ENCODE data around the gene PRG3.

DNA sequence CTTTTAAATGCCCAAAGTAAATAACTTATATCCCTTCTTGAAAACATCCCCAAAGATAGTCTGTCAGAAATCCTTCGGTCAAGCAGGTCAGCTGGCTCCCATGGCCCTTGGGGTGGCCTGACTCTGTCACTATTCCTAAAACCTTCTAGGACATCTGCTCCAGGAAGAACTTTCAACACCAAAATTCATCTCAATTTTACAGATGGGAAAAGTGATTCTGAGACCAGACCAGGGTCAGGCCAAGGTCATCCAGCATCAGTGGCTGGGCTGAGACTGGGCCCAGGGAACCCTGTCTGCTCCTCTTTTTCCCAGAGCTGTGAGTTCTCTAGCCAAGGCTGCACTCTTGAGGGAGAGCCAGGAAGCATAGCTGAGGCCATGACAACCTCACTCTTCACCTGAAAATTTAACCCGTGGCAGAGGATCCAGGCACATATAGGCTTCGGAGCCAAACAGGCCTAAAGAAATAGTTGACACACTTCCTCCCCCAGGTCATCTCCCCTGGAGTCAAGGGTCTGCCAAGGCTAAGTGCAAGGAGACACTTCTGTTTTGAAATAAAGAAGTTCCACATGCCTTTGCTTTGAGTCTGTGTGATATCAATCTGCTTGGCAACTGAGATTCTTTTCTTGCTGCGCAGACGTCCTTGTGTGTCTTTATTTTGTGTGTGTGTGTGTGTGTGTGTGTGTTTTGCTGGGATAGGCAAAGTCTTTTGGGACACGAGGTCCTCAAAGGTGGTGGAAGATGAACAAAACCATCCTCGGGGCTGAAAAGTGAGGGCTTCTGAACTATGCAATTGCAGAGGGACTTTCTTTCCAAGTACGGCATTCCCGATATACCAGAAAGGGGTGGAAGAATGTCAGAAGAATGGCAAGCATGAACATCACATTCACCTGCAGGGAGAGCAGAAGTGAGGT is 26.3 kb upstream of the PRG3 start:
- TF ChIP-seq SIN3A (IDR thresholded peaks at IDR 0.05; ENCODE audit: borderline replicate concordance, insufficient read depth, low read length) = no peak
- TF ChIP-seq POLR2AphosphoS5 (IDR thresholded peaks at IDR 0.05; ENCODE audit: low read depth, low read length) = no peak
- no peak for TF ChIP-seq TAF1 (IDR thresholded peaks at IDR 0.05; ENCODE audit: borderline replicate concordance, insufficient read depth, low read length)
- TF ChIP-seq, protein P1, sequence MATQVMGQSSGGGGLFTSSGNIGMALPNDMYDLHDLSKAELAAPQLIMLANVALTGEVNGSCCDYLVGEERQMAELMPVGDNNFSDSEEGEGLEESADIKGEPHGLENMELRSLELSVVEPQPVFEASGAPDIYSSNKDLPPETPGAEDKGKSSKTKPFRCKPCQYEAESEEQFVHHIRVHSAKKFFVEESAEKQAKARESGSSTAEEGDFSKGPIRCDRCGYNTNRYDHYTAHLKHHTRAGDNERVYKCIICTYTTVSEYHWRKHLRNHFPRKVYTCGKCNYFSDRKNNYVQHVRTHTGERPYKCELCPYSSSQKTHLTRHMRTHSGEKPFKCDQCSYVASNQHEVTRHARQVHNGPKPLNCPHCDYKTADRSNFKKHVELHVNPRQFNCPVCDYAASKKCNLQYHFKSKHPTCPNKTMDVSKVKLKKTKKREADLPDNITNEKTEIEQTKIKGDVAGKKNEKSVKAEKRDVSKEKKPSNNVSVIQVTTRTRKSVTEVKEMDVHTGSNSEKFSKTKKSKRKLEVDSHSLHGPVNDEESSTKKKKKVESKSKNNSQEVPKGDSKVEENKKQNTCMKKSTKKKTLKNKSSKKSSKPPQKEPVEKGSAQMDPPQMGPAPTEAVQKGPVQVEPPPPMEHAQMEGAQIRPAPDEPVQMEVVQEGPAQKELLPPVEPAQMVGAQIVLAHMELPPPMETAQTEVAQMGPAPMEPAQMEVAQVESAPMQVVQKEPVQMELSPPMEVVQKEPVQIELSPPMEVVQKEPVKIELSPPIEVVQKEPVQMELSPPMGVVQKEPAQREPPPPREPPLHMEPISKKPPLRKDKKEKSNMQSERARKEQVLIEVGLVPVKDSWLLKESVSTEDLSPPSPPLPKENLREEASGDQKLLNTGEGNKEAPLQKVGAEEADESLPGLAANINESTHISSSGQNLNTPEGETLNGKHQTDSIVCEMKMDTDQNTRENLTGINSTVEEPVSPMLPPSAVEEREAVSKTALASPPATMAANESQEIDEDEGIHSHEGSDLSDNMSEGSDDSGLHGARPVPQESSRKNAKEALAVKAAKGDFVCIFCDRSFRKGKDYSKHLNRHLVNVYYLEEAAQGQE (IDR thresholded peaks at IDR 0.05; ENCODE audit: insufficient read depth in 1 of 2, low read depth in 2 of 2, low read length in 2 of 2) = no peak
- no peak for TF ChIP-seq FOXP2 (optimal IDR thresholded peaks at IDR 0.05; ENCODE audit: borderline replicate concordance, extremely low read depth, extremely low read length, insufficient read depth)
